ENCODE results near the gene GH2.
"Not testable (repeated sequence)": the region's sequence is repeated elsewhere in the genome, so short reads cannot be mapped to it uniquely, and the experiment has no call there.

Gene GH2

DNA sequence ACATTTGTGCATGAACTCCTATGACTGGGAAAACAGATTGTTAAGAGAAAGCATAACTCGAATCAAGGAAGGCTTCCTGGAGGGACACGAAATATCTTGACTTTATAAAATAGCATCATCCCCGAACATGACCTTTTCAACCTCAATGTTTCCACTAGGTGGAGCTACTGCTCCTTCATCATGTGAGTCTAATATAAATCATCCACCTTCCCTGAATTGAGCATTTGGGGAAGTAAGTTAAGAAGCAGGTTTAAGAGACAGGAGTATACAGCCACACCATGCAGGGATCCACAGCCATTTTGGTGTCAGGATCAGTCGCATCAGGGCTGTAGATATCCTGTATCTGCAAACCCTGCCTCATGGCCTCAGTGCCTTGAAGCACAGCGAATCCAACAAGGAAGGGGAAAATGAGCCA, 22.1 kb upstream of the GH2 start:
- not testable (repeated sequence) for H3K4me3 ChIP-seq (ENCODE audit: low read length, poor library complexity, severe bottlenecking); H4K20me1 ChIP-seq (ENCODE audit: insufficient read depth, low read length, poor library complexity, severe bottlenecking); H3K4me2 ChIP-seq (ENCODE audit: low read depth, low read length, poor library complexity, severe bottlenecking); H3F3A ChIP-seq (ENCODE audit: low read depth); H3K4me1 ChIP-seq (ENCODE audit: insufficient read depth, low read length, poor library complexity, severe bottlenecking); H3K9me3 ChIP-seq (ENCODE audit: insufficient read depth, low read depth, low read length); H3K79me2 ChIP-seq (ENCODE audit: insufficient read depth, low read length); H3K9ac ChIP-seq (ENCODE audit: low read depth, low read length, poor library complexity, severe bottlenecking); H3K36me3 ChIP-seq (ENCODE audit: insufficient read depth, low read length); H3K9me2 ChIP-seq (replicated peaks; ENCODE audit: low read depth, low read length); H3K27me3 ChIP-seq (ENCODE audit: insufficient read depth, low read length, poor library complexity, severe bottlenecking)
- TF ChIP-seq, protein P1, sequence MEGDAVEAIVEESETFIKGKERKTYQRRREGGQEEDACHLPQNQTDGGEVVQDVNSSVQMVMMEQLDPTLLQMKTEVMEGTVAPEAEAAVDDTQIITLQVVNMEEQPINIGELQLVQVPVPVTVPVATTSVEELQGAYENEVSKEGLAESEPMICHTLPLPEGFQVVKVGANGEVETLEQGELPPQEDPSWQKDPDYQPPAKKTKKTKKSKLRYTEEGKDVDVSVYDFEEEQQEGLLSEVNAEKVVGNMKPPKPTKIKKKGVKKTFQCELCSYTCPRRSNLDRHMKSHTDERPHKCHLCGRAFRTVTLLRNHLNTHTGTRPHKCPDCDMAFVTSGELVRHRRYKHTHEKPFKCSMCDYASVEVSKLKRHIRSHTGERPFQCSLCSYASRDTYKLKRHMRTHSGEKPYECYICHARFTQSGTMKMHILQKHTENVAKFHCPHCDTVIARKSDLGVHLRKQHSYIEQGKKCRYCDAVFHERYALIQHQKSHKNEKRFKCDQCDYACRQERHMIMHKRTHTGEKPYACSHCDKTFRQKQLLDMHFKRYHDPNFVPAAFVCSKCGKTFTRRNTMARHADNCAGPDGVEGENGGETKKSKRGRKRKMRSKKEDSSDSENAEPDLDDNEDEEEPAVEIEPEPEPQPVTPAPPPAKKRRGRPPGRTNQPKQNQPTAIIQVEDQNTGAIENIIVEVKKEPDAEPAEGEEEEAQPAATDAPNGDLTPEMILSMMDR (conservative IDR thresholded peaks at IDR 0.05; ENCODE audit: low read length): peak; percentile 42; the same call in 1 of the 2 replicates
- peak overlapping the region; percentile 56; the same call in 1 of the 2 replicates for H2AFZ ChIP-seq (ENCODE audit: low read length)

DNA sequence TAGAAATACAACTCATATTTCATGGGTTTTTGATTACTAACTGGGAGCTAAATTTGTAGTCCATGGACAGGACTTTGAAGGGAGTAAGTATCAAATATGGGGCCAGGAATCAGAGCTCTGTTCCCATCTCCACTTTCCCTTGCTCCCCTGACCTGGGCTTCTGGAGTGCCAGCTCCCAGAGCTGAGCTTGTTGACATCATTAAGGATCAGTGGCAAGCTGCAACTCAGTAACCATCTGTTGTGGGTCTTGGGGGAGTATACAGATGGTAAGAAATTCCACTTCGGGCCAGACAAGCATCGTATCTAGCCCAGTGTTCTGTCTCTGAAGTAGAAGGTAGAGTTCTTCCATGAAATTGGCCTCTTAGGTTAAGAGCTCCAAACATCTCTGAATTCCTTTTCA, 20.2 kb upstream of the GH2 start:
- H3F3A ChIP-seq (ENCODE audit: low read depth); H3K4me1 ChIP-seq (ENCODE audit: insufficient read depth, low read length, poor library complexity, severe bottlenecking); H4K20me1 ChIP-seq (ENCODE audit: insufficient read depth, low read length, poor library complexity, severe bottlenecking); H3K4me3 ChIP-seq (ENCODE audit: low read length, poor library complexity, severe bottlenecking); H3K9ac ChIP-seq (ENCODE audit: low read depth, low read length, poor library complexity, severe bottlenecking); H3K9me2 ChIP-seq (replicated peaks; ENCODE audit: low read depth, low read length); H3K27me3 ChIP-seq (ENCODE audit: insufficient read depth, low read length, poor library complexity, severe bottlenecking); H3K36me3 ChIP-seq (ENCODE audit: insufficient read depth, low read length); H3K4me2 ChIP-seq (ENCODE audit: low read depth, low read length, poor library complexity, severe bottlenecking); H2AFZ ChIP-seq (ENCODE audit: low read length); H3K79me2 ChIP-seq (ENCODE audit: insufficient read depth, low read length); H3K9me3 ChIP-seq (ENCODE audit: insufficient read depth, low read depth, low read length): not testable (repeated sequence)

DNA sequence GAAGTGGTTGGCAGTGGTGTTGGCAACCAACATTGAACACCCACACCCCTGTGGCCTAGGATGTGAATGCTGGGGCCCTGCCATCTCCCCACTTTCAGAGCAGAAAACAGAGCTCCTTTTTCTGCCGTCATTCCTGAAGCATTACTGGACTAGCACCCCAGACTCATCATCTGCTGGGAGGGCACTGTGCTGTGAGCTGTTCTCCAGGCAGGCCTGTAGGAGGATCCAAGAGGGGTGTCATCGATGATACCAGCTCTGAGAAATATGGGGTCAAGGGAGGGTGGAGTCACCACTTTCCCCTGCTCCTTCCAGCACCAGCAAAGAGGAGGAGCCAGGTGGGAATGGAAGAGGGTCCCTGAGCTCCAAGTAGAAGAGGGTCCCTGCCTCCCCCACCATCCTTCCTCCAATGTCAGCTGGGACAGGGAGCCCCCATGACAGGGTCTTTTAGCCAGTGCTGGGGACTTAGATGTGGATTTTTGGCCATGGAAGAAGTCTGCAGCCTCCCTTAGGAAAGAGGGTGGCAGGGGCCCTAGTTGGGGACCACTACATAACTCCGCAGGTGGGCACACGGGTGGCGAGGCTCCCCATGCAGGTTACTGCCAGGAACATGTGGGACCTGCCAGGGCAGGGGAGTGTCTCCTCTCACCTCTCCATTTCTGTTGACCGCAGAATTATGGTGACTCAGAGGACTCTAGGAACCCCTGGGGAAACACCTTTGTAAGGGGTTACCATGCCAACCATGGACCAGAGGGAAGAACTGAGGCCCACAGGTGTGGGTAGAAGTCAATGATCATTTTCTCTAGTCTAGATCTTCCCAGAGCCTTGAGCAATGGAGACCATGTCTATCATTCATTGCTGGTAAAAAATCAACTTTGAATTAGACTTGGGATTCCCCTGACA, 17.4 kb upstream of the GH2 start:
- not testable (repeated sequence) for H3K4me2 ChIP-seq (ENCODE audit: low read depth, low read length, poor library complexity, severe bottlenecking); H3K4me3 ChIP-seq (ENCODE audit: low read length, poor library complexity, severe bottlenecking)

DNA sequence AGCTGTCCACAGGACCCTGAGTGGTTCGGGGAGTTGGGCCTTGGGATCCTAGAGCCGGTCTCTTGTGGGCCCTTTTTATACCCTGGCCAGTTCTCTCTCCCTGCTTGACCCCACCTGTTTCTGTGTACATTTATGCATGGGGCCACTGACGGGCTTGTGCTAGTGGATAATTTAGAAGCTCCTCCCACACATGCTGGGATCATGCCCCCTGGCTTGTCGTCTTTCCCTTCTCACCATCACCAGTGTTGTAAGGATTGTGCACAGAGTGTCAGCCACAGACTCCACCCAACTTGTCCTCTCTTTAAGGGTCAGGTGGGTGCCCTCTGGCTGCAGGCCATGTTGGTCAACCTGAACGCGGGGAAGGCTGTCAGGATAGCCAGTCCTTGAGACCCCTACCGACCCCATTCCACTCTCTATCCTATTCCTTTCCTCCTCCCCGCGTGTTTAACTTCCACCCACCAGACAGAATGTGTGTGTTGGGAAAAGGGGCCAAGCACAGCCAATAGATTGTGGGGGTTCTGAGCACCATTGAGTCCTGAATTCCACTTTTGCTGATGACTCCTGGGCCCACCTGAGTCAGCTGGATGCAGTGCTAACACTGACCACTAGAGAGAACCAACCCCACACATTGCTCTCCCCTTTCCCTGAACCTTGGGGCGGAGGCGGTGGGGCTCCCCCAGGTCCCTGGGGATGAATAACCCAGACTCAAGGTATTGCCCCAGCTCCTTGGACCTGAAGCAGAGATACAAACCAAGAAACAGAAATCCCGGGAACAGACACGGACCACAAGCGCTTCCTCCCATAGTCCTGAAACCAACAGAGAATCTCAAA, 15.0 kb upstream of the GH2 start, which contains the start of gene CSH1:
CSH1 (minus strand) TSS at position 51 of the 831 bp plus-strand sequence. CDS start 63 bp downstream, outside the sequence.
- H3K36me3 ChIP-seq (ENCODE audit: insufficient read depth, low read length); H3K9me2 ChIP-seq (replicated peaks; ENCODE audit: low read depth, low read length); H3F3A ChIP-seq (ENCODE audit: low read depth); H3K4me1 ChIP-seq (ENCODE audit: insufficient read depth, low read length, poor library complexity, severe bottlenecking); H3K4me2 ChIP-seq (ENCODE audit: low read depth, low read length, poor library complexity, severe bottlenecking); H3K4me3 ChIP-seq (ENCODE audit: low read length, poor library complexity, severe bottlenecking); H3K27me3 ChIP-seq (ENCODE audit: insufficient read depth, low read length, poor library complexity, severe bottlenecking); H3K79me2 ChIP-seq (ENCODE audit: insufficient read depth, low read length); H3K9me3 ChIP-seq (ENCODE audit: insufficient read depth, low read depth, low read length); H4K20me1 ChIP-seq (ENCODE audit: insufficient read depth, low read length, poor library complexity, severe bottlenecking); H3K9ac ChIP-seq (ENCODE audit: low read depth, low read length, poor library complexity, severe bottlenecking); H2AFZ ChIP-seq (ENCODE audit: low read length): not testable (repeated sequence)

More for the DNA sequence above, 17.4 kb upstream of the GH2 start:
- H3F3A ChIP-seq (ENCODE audit: low read depth); H3K9me3 ChIP-seq (ENCODE audit: insufficient read depth, low read depth, low read length); H3K27me3 ChIP-seq (ENCODE audit: insufficient read depth, low read length, poor library complexity, severe bottlenecking); H4K20me1 ChIP-seq (ENCODE audit: insufficient read depth, low read length, poor library complexity, severe bottlenecking); H3K9ac ChIP-seq (ENCODE audit: low read depth, low read length, poor library complexity, severe bottlenecking); H3K36me3 ChIP-seq (ENCODE audit: insufficient read depth, low read length); H3K9me2 ChIP-seq (replicated peaks; ENCODE audit: low read depth, low read length); H2AFZ ChIP-seq (ENCODE audit: low read length); H3K4me1 ChIP-seq (ENCODE audit: insufficient read depth, low read length, poor library complexity, severe bottlenecking); H3K79me2 ChIP-seq (ENCODE audit: insufficient read depth, low read length): not testable (repeated sequence)

DNA sequence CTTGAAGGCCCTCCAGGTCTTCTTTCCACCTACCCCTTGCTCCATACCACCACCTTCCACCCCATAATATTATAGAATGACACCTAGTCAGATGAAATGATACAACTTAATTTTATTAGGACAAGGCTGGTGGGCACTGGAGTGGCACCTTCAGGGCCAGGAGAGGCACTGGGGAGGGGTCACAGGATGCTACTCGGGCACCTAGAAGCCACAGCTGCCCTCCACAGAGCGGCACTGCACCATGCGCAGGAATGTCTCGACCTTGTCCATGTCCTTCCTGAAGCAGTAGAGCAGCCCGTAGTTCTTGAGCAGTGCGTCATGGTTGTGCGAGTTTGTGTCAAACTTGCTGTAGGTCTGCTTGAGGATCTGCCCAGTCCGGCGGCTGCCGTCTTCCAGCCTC, 13.1 kb upstream of the GH2 start:
- H3K9ac ChIP-seq (ENCODE audit: low read depth, low read length, poor library complexity, severe bottlenecking); H3F3A ChIP-seq (ENCODE audit: low read depth); H3K9me2 ChIP-seq (replicated peaks; ENCODE audit: low read depth, low read length); H3K4me3 ChIP-seq (ENCODE audit: low read length, poor library complexity, severe bottlenecking); H3K27me3 ChIP-seq (ENCODE audit: insufficient read depth, low read length, poor library complexity, severe bottlenecking); H2AFZ ChIP-seq (ENCODE audit: low read length); H3K36me3 ChIP-seq (ENCODE audit: insufficient read depth, low read length); H3K9me3 ChIP-seq (ENCODE audit: insufficient read depth, low read depth, low read length); H3K79me2 ChIP-seq (ENCODE audit: insufficient read depth, low read length); H4K20me1 ChIP-seq (ENCODE audit: insufficient read depth, low read length, poor library complexity, severe bottlenecking); H3K4me2 ChIP-seq (ENCODE audit: low read depth, low read length, poor library complexity, severe bottlenecking); H3K4me1 ChIP-seq (ENCODE audit: insufficient read depth, low read length, poor library complexity, severe bottlenecking): not testable (repeated sequence)

DNA sequence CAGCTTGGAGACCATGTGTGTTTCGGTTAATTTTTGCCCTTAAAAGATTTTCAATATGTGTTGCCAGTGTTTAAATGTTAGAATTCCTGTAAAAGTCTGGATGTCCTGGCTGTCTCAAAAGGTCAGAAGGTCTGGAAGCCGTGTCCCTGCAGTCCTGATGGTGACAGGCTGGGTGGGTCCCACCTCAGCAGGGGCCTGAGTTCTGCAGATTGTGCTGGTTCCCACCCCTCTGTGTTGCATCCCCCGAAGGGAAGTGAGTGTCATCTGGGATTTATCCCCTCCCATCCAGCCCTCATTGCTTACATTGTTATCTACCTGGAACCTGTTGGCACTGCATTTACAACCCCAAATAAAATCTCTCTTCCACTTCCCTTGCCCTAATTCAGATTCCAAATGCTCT, 12.3 kb upstream of the GH2 start:
- H3K36me3 ChIP-seq (ENCODE audit: insufficient read depth, low read length); H3K4me3 ChIP-seq (ENCODE audit: low read length, poor library complexity, severe bottlenecking); H3K9me2 ChIP-seq (replicated peaks; ENCODE audit: low read depth, low read length); H3K27me3 ChIP-seq (ENCODE audit: insufficient read depth, low read length, poor library complexity, severe bottlenecking); H4K20me1 ChIP-seq (ENCODE audit: insufficient read depth, low read length, poor library complexity, severe bottlenecking); H3K9ac ChIP-seq (ENCODE audit: low read depth, low read length, poor library complexity, severe bottlenecking); H3K79me2 ChIP-seq (ENCODE audit: insufficient read depth, low read length); H3F3A ChIP-seq (ENCODE audit: low read depth); H3K4me2 ChIP-seq (ENCODE audit: low read depth, low read length, poor library complexity, severe bottlenecking); H2AFZ ChIP-seq (ENCODE audit: low read length); H3K9me3 ChIP-seq (ENCODE audit: insufficient read depth, low read depth, low read length); H3K4me1 ChIP-seq (ENCODE audit: insufficient read depth, low read length, poor library complexity, severe bottlenecking): not testable (repeated sequence)
